Activated T-helper 1 cell treated with anti-CD3 and anti-CD28 coated beads, Interleukin-12 subunit alpha, Interleukin-12 subunit beta, Interleukin-2, Interleukin-4 antibody, amounts not matched to agents 30 ng/mL and 10 ng/mL and 1 ng/mL, durations not matched to agents 14 hours and 24 hours and 36 hours (primary cell): ENCODE data around the gene ENTPD5. TPM values are rescaled to one million over a fixed set of nuclear protein-coding genes. Genes with fewer than 3 reads are reported as not detected.
"Not testable (repeated sequence)": the region's sequence is repeated elsewhere in the genome, so short reads cannot be mapped to it uniquely, and the experiment has no call there.

Experiments used
- DNase-seq: peaks from one replicate; pipeline ENCODE4 v3.0.0; 2021; ENCODE audit warnings: low spot score
- H3K27ac Mint-ChIP-seq: one replicate; pipeline ENCODE4 v1.8.0; 2021; ENCODE audit warnings: mild to moderate bottlenecking, mixed read lengths
- H3K27me3 Mint-ChIP-seq: one replicate; pipeline ENCODE4 v1.8.0; 2022; ENCODE audit warnings: mild to moderate bottlenecking, moderate library complexity, mixed read lengths; ENCODE audit not compliant: insufficient read depth
- H3K36me3 Mint-ChIP-seq: one replicate; pipeline ENCODE4 v1.8.0; 2021; ENCODE audit warnings: low read depth, mixed read lengths
- H3K4me1 Mint-ChIP-seq: one replicate; pipeline ENCODE4 v1.8.0; 2021; ENCODE audit warnings: low read depth, mixed read lengths
- H3K4me3 Mint-ChIP-seq: one replicate; pipeline ENCODE4 v1.8.0; 2021; ENCODE audit warnings: mild to moderate bottlenecking, moderate library complexity, mixed read lengths
- H3K9me3 Mint-ChIP-seq: one replicate; pipeline ENCODE4 v1.8.0; 2021; ENCODE audit warnings: mixed read lengths
- intact Hi-C: fragments of 100-400 bp; cut with micrococcal nuclease; formaldehyde crosslinking; loops from one replicate; pipeline ENCODE4 v1.15.1; 2024
- total RNA-seq: library from RNA; stranded (reverse); gene quantifications from 2 replicates; pipeline ENCODE4 v1.2.3, GENCODE V29; 2022

The ENTPD5 gene
- total RNA-seq, 1 donor from 2014 or later = 10.7 TPM

DNA sequence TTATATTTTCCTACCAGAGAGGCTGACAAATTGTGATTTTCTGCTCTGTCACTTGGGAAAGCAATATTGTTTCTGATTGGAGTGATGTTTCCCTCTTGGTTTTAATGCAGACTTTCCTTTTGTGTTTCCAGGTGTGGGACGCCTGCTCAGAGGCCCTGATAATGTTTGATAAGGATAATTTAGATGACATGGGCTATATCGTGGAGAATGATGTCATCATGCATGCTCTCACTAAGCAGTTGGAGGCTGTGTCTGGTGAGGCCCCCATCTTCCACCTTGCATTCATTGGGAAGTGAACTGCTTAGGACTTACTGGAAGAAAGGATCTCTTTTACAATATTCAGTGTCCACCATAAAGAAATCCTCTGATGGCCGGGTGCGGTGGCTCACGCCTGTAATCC lies 63.4 kb downstream of the ENTPD5 start:
- no peaks in the 10 kb centered on the region for H3K9me3 Mint-ChIP-seq
- no peak overlapping the region for H3K27ac Mint-ChIP-seq
- peaks cover 8% of the 10 kb centered on the region for H3K4me1 Mint-ChIP-seq
- no peak for DNase-seq
- H3K36me3 Mint-ChIP-seq = peaks cover 20% of the 10 kb centered on the region
- intact Hi-C loops = loop anchor here (10.0 kb wide), 1 partner anchor 211 kb away; no protein-coding TSS in a partner anchor
- no peaks in the 10 kb centered on the region for H3K27me3 Mint-ChIP-seq
- H3K4me3 Mint-ChIP-seq = no peak overlapping the region

DNA sequence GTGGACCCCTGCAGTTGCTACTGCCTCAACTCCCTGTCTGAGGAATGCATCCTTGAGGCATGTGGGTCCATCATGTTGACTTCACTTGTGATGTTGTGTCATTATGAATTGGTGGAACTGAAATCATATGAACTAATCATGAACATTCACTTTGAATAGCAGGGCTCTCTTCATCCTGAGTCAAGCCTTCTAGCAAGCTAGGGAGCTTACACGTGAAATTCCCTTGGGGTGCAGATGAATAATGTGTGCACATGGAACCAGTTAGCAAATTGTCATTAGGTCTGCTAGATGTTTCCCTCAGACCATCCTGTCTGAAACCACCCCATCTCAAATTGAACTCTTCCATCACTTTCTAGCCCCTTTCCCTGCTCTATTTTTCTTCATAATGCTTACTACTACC lies 65.4 kb downstream of the ENTPD5 start:
- Mint-ChIP-seq H3K27me3 (no peaks in the 10 kb centered on the region), H3K27ac (no peak overlapping the region), H3K4me1 (peaks cover 15% of the 10 kb centered on the region), H3K9me3 (no peaks in the 10 kb centered on the region), H3K4me3 (no peak overlapping the region), H3K36me3 (peaks cover 16% of the 10 kb centered on the region)
- DNase-seq = no peak
- intact Hi-C loops = loop anchor here (10.0 kb wide), 1 partner anchor 209 kb away; no protein-coding TSS in a partner anchor

DNA sequence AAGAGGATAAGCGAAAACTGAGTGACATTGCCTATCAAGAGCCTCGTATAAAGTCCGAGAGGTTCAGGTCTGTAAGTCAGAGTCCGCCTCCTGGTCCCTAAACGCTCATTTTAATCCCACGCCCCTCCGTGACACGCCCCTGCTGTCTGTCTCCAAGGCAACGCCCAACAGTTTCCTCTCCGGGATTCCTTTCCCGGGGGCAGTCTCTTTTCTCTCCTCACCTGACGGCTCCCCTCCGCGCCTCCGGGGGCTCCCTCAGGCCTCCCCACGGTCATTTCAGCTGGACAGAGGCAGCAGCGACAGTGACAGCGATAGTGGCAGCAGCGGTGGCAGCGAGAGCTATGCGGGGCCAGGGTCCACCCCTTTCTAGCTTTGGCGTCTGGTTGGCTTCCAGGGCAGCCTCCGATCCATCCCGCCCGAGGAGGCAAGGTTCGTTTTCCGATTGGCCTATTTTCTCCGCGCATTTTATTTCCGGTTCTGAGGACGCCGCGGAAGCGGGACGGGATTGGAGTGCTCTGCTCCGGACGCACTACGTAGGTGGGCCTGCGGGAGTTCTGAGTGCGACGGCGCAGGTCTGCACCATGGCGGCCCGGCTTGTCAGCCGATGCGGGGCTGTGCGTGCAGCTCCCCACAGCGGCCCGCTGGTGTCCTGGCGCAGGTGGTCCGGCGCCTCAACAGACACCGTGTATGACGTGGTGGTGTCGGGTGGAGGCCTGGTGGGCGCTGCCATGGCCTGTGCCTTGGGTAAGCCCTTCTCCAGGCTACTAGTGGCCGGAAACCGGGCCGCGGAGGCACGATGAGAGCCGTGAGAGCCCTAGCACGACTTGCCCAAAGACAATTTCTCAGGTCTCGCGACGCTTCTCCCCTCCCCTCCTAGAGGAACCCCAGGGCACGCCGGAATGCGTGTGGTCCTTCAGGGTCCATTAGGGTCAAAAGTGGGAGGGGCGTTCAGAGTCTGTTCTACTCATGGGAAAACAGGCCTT lies 69.0 kb downstream of the ENTPD5 start, which contains the start of the genes COQ6 and FAM161B:
Gene COQ6, plus strand, starts transcription at position 551 of the 983 bp plus-strand sequence. Its CDS starts 31 bp downstream, at position 582.
Gene FAM161B, minus strand, starts transcription at position 343 of the 983 bp plus-strand sequence. Its CDS starts 68 bp downstream, at position 275.
- Mint-ChIP-seq H3K4me3 (peak within 1 kb of the TSS; percentile 99), H3K36me3 (peaks cover 8% of the 10 kb centered on the region), H3K27me3 (no peaks in the 10 kb centered on the region), H3K27ac (peak within 1 kb of the TSS; percentile 88), H3K9me3 (no peaks in the 10 kb centered on the region), H3K4me1 (peaks cover 21% of the 10 kb centered on the region)
- intact Hi-C loops = loop anchor here (1.0 to 10.0 kb wide), 7 partner anchors 64 to 814 kb away; partner anchors contain the start of genes ALDH6A1, BBOF1, ENTPD5 and LIN52
- peak; percentile 93 for DNase-seq

DNA sequence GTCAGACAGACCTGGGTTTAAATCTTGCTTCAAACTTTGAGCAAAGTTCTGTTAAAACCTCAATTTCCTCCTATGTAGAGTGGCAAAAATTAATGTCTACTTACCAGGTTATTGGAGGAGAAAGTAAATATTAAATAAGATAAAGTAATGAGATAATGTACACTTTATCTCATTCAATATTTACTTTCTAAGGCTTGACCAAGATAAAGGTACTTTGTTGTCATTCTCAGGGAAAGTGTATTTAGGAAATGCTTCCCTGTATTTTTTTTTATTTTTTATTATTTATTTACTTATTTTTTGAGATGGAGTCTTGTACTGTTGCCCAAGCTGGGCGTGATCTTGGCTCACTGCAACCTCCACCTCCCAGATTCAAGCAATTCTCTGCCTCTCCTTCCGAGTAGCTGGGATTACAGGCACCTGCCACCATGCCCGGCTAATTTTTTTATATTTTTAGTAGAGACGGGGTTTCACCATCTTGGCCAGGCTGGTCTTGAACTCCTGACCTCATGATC lies 73.9 kb downstream of the ENTPD5 start:
- peaks cover 11% of the 10 kb centered on the region for H3K4me1 Mint-ChIP-seq
- no peak overlapping the region for H3K4me3 Mint-ChIP-seq
- no peaks in the 10 kb centered on the region for H3K27me3 Mint-ChIP-seq
- H3K9me3 Mint-ChIP-seq = no peaks in the 10 kb centered on the region
- no peak overlapping the region for H3K27ac Mint-ChIP-seq
- intact Hi-C loops = no loop called here
- no peak for DNase-seq
- no peaks in the 10 kb centered on the region for H3K36me3 Mint-ChIP-seq

DNA sequence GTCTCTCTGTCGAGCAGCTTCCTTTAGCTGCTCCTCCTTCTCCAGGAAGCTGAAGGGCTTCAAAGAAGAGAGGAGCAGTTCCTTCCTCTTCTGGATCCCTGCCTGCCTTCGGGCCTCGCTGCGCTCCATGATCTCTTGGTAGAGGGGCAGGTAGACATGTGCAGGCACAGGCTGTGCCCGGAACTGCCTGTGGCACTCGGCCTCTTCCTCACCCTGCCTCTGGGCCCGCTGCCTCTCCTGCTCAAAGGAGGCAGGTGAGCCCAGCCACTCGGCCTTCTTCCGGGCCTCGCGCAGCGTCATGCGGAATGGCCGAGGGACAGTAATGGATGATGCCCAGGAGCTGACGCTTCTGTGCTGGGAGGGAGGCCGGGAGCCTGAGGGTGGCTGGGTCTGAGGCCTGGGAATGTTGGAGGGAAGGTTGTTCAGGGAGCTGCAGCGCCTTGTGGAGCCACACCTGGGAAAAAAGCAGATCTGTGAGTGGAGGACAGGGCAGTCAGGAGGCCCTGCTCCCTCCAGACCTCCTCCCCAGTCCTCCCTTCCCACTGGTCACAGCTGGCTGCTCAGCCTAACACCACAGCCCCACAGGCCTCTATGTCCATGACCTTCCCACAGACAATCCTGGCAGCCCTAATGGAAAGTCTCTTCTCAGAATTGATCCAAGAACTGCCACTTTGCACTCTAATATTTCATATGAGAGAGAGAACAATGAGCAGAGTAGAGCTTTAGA lies 74.5 kb downstream of the ENTPD5 start:
- Mint-ChIP-seq H3K27ac (no peak overlapping the region), H3K27me3 (no peaks in the 10 kb centered on the region), H3K4me1 (peaks cover 5% of the 10 kb centered on the region), H3K9me3 (no peaks in the 10 kb centered on the region), H3K36me3 (no peaks in the 10 kb centered on the region), H3K4me3 (no peak overlapping the region)
- DNase-seq = no peak
- intact Hi-C loops = no loop called here

DNA sequence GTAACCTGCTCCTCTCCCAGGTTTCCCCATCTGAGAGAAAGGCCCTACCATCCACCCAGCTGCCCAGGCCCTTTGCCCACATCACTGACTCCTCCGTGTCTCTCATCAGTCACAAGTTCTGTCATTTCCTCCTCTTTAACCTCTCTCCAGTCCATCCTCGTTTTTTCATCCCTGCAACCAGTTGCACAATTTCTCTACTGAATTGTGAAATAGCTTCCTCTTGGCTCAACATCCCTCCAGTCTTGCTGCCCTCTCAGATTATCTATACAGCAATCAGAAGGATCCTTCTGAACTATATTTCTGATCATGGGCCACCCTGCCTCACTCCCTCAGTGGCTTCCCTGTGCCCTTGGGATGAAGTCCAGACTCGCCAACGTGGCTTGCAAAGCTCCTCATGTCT lies 76.0 kb downstream of the ENTPD5 start:
- intact Hi-C loops = no loop called here
- Mint-ChIP-seq H3K4me1 (peaks cover 5% of the 10 kb centered on the region), H3K27ac (no peak overlapping the region), H3K36me3 (no peaks in the 10 kb centered on the region), H3K9me3 (no peaks in the 10 kb centered on the region), H3K27me3 (no peaks in the 10 kb centered on the region), H3K4me3 (no peak overlapping the region)
- no peak for DNase-seq

DNA sequence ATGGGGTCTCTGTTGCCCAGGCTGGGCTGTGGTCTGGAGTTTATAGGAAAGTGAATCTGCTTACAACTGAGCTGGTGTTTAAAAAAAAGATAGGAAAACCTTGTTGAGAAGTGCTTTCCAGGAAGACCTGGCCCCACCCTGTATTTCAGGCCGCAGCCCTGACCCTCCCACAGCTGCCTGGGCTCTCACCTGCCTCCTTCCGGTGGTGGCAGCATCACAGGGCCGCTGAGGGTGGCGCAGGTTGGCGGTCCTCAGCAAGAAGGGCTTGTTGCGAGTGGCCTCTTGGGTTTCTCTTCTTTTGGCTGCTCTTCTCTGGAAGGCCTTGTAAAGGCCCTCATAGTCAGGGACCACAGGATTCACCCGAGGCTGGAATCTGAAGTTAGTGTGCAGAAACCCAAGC lies 76.9 kb downstream of the ENTPD5 start:
- no peak overlapping the region for H3K27ac Mint-ChIP-seq
- H3K27me3 Mint-ChIP-seq = no peaks in the 10 kb centered on the region
- no peak for DNase-seq
- intact Hi-C loops = no loop called here
- H3K4me1 Mint-ChIP-seq = peaks cover 5% of the 10 kb centered on the region
- H3K9me3 Mint-ChIP-seq = no peaks in the 10 kb centered on the region
- H3K36me3 Mint-ChIP-seq = no peaks in the 10 kb centered on the region
- no peak overlapping the region for H3K4me3 Mint-ChIP-seq

DNA sequence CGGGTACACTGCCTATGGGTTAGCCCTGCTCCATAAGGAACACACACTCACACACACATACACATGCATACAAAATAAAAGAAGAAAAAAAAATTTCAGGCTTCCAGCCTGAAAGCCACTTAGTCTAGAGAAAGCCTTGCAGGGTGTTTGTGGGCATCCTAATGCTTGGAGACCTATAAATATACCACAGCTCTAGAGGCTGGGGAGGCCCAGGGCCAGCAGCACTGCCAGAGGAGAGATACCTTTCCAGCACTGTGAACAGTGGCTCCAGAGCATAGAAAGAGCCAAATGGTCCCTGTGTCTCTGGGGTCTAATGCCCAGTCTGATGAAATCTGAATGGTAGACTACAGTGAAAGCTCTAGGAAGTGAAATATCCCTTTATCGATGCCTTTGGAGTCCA lies 82.1 kb downstream of the ENTPD5 start:
- H3K36me3 Mint-ChIP-seq = peaks cover 16% of the 10 kb centered on the region
- H3K4me3 Mint-ChIP-seq = no peak overlapping the region
- no peaks in the 10 kb centered on the region for H3K9me3 Mint-ChIP-seq
- no peaks in the 10 kb centered on the region for H3K4me1 Mint-ChIP-seq
- no peak overlapping the region for H3K27ac Mint-ChIP-seq
- no peaks in the 10 kb centered on the region for H3K27me3 Mint-ChIP-seq
- intact Hi-C loops = no loop called here
- no peak for DNase-seq

DNA sequence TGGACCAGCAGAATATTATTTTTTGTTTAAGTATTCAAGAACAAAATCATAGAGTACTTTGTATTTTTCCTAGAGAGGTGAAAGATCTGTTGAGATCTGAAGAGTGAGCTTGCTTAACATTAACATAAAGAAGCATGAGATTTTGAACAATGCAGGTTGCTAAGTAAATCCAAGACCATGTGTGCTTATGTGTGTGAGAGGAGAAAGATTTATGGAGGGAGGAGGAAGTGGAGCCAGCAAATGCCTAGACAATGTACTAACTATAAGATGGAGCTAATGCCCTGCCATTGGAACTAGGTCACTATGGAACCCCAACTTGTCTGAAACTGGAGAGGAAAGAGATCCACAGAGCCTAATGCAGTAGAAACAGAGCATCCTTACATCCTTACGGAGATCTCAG lies 82.5 kb downstream of the ENTPD5 start:
- DNase-seq = no peak
- intact Hi-C loops = no loop called here
- Mint-ChIP-seq H3K27ac (no peak overlapping the region), H3K27me3 (no peaks in the 10 kb centered on the region), H3K9me3 (no peaks in the 10 kb centered on the region), H3K36me3 (peaks cover 19% of the 10 kb centered on the region), H3K4me3 (no peak overlapping the region), H3K4me1 (no peaks in the 10 kb centered on the region)

DNA sequence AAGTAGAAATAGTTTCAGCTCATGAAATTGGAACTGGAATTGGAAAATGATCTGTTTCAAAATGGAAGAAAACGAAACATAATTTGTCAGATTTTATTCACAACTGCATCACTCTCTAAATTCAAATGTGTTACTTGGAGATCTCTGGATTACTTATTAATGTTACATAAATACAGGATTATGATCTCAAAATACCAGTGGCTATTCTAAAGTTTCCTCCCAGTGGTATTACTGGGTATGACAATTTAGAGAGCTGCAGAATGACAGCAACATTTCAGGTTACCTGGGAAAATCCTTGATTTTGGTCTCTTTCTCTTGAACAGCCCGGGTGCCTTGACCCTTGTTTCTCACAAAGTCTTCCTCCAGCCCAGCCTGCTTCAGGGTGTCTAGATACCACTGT lies 83.4 kb downstream of the ENTPD5 start:
- intact Hi-C loops = no loop called here
- H3K27ac Mint-ChIP-seq = no peak overlapping the region
- no peak overlapping the region for H3K4me3 Mint-ChIP-seq
- no peaks in the 10 kb centered on the region for H3K27me3 Mint-ChIP-seq
- DNase-seq = no peak
- H3K36me3 Mint-ChIP-seq = peaks cover 25% of the 10 kb centered on the region
- H3K4me1 Mint-ChIP-seq = peaks cover 6% of the 10 kb centered on the region
- no peaks in the 10 kb centered on the region for H3K9me3 Mint-ChIP-seq

DNA sequence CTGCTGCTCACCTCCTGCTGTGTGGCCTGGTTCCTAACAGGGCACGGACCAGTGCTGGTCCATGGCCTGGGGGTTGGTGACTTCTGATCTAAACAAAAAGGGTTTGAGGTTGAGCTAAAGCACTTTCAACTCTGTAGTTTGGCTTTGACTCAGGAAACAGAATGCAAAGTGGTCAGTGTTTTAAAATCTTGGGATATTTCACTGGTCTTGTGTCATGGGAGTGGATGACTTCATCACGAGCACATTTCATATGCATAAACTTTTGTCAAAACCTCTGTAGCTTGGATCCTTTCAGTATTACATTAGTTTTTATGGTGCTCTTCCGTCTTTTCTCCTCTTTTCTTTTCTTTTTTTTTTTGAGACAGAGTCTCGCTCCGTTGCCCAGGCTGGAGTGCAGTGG lies 94.8 kb downstream of the ENTPD5 start:
- intact Hi-C loops = no loop called here
- H3K9me3 Mint-ChIP-seq = no peaks in the 10 kb centered on the region
- H3K27ac Mint-ChIP-seq = no peak overlapping the region
- no peak for DNase-seq
- H3K4me3 Mint-ChIP-seq = no peak overlapping the region
- H3K4me1 Mint-ChIP-seq = no peaks in the 10 kb centered on the region
- peaks cover 69% of the 10 kb centered on the region for H3K36me3 Mint-ChIP-seq
- no peaks in the 10 kb centered on the region for H3K27me3 Mint-ChIP-seq

DNA sequence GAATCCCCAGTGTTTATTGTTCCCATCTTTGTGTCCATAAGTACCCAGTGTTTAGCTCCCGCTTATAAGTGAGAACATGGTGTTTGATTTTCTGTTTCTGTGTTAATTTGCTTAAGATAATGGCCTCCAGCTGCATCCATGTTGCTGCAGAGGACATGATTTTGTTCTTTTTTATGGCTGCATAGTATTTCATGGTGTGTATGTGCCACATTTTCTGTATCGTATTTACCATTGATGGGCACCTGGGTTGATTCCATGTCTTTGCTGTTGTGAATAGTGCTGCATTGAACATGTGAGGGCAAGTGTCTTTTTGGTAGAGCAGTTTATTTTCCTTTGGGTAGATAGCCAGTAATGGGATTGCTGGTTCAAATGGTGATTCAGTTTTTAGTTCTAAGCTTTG lies 99.6 kb downstream of the ENTPD5 start:
- not testable (repeated sequence) for H3K27ac Mint-ChIP-seq
- H3K36me3 Mint-ChIP-seq = peaks cover 44% of the 10 kb centered on the region

More for the DNA sequence above, 99.6 kb downstream of the ENTPD5 start:
- H3K4me1 Mint-ChIP-seq, DNase-seq, H3K9me3 Mint-ChIP-seq, H3K27me3 Mint-ChIP-seq, intact Hi-C loops, H3K4me3 Mint-ChIP-seq: not testable (repeated sequence)
